PFSK-1 (cell line): ENCODE data around the gene IQUB.

Source experiments
- POLR2AphosphoS5 ChIP-seq: IDR thresholded peaks from 2 replicates; pipeline ENCODE4 v1.6.1; 2012; ENCODE audit warnings: low read depth, mild to moderate bottlenecking, control low read depth, low read length, moderate library complexity
- TF ChIP-seq, protein P1 (sequence below), 2 experiments: IDR thresholded peaks; 2 replicates each; pipeline versions ENCODE4 v1.6.1 to v1.8.0; 2011 to 2012; ENCODE audit warnings: low read depth in 2 of 2, low read length in 2 of 2, control low read depth in 1 of 2, inconsistent platforms in 1 of 2, mild to moderate bottlenecking in 1 of 2, moderate library complexity in 1 of 2; ENCODE audit not compliant: insufficient read depth in 1 of 2

DNA sequence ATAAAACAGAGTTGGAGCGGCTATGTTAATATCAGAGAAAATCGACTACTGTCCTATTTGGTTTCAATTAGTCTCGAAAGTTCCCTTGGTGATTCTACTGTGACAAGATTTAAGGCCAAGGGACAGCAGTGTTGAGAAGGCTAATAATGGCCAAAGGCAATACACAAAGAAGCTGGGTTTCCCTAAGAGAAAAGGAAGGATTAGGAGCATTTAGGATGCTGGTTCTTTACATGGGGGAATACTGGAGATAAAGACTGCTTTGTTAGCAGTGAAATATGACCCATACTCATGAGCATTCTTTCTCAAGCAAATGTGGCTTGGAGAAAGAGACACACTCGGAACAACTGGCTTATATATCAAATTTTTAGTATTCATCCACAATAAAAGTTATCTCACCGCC lies 32.2 kb downstream of the IQUB start:
- TF ChIP-seq POLR2AphosphoS5, result no peak
- TF ChIP-seq, protein P1, sequence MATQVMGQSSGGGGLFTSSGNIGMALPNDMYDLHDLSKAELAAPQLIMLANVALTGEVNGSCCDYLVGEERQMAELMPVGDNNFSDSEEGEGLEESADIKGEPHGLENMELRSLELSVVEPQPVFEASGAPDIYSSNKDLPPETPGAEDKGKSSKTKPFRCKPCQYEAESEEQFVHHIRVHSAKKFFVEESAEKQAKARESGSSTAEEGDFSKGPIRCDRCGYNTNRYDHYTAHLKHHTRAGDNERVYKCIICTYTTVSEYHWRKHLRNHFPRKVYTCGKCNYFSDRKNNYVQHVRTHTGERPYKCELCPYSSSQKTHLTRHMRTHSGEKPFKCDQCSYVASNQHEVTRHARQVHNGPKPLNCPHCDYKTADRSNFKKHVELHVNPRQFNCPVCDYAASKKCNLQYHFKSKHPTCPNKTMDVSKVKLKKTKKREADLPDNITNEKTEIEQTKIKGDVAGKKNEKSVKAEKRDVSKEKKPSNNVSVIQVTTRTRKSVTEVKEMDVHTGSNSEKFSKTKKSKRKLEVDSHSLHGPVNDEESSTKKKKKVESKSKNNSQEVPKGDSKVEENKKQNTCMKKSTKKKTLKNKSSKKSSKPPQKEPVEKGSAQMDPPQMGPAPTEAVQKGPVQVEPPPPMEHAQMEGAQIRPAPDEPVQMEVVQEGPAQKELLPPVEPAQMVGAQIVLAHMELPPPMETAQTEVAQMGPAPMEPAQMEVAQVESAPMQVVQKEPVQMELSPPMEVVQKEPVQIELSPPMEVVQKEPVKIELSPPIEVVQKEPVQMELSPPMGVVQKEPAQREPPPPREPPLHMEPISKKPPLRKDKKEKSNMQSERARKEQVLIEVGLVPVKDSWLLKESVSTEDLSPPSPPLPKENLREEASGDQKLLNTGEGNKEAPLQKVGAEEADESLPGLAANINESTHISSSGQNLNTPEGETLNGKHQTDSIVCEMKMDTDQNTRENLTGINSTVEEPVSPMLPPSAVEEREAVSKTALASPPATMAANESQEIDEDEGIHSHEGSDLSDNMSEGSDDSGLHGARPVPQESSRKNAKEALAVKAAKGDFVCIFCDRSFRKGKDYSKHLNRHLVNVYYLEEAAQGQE (IDR thresholded peaks at IDR 0.05; ENCODE audit: insufficient read depth in 1 of 2, low read depth in 2 of 2, low read length in 2 of 2), result no peak
